ENCODE measurements around the gene STIM1. TPM values are rescaled to one million over a fixed set of nuclear protein-coding genes. Genes with fewer than 3 reads are reported as not detected.
"Not testable (repeated sequence)": the region's sequence is repeated elsewhere in the genome, so short reads cannot be mapped to it uniquely, and the experiment has no call there.

STIM1 gene
- total RNA-seq, 2 donors from 2014 or later, result 129 to 157 TPM

GRCh38 chr11:4102711-4103110 lies 247.2 kb downstream of the STIM1 start:
- no peak overlapping the region for H3K27ac Mint-ChIP-seq
- no peak for ATAC-seq (replicated peaks in 1 of 2)
- no peaks in the 10 kb centered on the region for H3K27me3 Mint-ChIP-seq (ENCODE audit: low read depth)
- H3K4me1 Mint-ChIP-seq (ENCODE audit: low read depth), result peaks cover 37% of the 10 kb centered on the region
- H3K4me3 Mint-ChIP-seq, result no peak overlapping the region
- H3K9me3 Mint-ChIP-seq, result no peaks in the 10 kb centered on the region
- peaks cover 7 to 37% of the 10 kb centered on the region in 2 donors for H3K36me3 Mint-ChIP-seq (ENCODE audit: insufficient read depth in 2 of 2)
- no peak for DNase-seq

GRCh38 chr11:4103269-4103668 lies 247.8 kb downstream of the STIM1 start:
- H3K27ac Mint-ChIP-seq, result no peak overlapping the region
- H3K4me1 Mint-ChIP-seq (ENCODE audit: low read depth), result peaks cover 34% of the 10 kb centered on the region
- H3K4me3 Mint-ChIP-seq, result no peak overlapping the region
- no peaks in the 10 kb centered on the region for H3K27me3 Mint-ChIP-seq (ENCODE audit: low read depth)
- H3K9me3 Mint-ChIP-seq, result no peaks in the 10 kb centered on the region
- DNase-seq (no peak), ATAC-seq (replicated peaks in 1 of 2) (no peak)
- H3K36me3 Mint-ChIP-seq (ENCODE audit: insufficient read depth in 2 of 2), result peaks cover 8 to 38% of the 10 kb centered on the region in 2 donors

DNA sequence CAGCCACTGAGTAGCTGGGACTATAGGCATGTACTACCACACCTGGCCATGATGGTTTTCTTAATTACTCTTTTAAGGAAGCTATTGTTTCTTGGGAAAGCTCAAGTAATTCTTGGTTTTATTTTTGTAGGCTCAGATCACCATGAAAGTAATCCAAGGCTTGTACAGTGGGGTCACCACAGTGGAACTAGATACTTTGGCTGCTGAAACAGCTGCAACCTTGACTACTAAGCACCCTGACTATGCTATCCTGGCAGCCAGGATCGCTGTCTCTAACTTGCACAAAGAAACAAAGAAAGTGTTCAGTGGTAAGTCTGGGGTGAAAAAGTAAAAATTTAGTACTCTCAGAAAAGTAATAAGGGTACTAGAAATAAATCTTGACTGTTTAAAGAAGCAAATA lies 250.5 kb downstream of the STIM1 start:
- no peak overlapping the region for H3K27ac Mint-ChIP-seq
- H3K36me3 Mint-ChIP-seq (ENCODE audit: insufficient read depth in 2 of 2), result peaks cover 6 to 29% of the 10 kb centered on the region in 2 donors
- no peak overlapping the region for H3K4me3 Mint-ChIP-seq
- no peaks in the 10 kb centered on the region for H3K27me3 Mint-ChIP-seq (ENCODE audit: low read depth)
- DNase-seq (no peak), ATAC-seq (replicated peaks in 1 of 2) (no peak)
- H3K4me1 Mint-ChIP-seq (ENCODE audit: low read depth), result peaks cover 10% of the 10 kb centered on the region
- H3K9me3 Mint-ChIP-seq, result no peaks in the 10 kb centered on the region

DNA sequence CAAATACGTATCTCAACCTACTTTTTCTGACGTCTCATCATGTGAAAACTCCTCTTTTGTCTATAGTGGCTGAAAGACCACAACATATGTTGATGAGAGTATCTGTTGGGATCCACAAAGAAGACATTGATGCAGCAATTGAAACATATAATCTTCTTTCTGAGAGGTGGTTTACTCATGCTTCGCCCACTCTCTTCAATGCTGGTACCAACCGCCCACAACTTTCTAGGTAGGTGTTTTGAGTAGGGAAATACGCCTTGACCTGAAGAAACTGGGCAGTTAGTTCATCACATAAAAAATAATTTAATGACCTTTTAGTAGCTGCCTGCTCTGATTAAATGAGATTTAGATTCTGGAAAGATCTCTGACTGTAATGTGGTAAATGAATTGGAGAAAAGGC lies 256.4 kb downstream of the STIM1 start:
- no peak for ATAC-seq (replicated peaks in 1 of 2)
- Mint-ChIP-seq H3K4me3 (no peak overlapping the region), H3K27ac (no peak overlapping the region), H3K36me3 (ENCODE audit: insufficient read depth in 2 of 2) (peaks cover 7 to 40% of the 10 kb centered on the region in 2 donors), H3K27me3 (ENCODE audit: low read depth) (no peaks in the 10 kb centered on the region), H3K4me1 (ENCODE audit: low read depth) (peaks cover 6% of the 10 kb centered on the region), H3K9me3 (no peaks in the 10 kb centered on the region)
- no peak for DNase-seq

DNA sequence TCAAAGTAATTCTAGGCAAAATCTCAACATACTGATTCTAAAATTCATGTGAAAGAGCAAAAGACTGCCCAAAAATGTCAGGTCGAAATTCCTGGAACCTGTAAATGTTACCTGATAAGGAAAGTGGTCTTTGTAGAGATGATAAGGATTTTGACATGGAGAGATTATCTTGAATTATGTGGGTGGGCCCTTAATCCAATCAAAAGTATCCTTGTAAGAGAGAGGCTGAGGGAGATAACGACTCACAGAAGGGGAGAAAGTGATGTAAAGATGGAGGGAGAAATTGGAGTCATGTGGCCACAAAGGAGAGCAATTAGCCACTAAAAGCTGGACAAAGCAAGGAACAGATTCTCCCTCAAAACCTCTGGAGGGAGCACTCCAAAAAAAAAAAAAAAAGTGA lies 259.7 kb downstream of the STIM1 start:
- no peaks in the 10 kb centered on the region for H3K27me3 Mint-ChIP-seq (ENCODE audit: low read depth)
- DNase-seq (no peak), ATAC-seq (replicated peaks in 1 of 2) (no peak)
- peaks cover 5 to 46% of the 10 kb centered on the region in 2 donors for H3K36me3 Mint-ChIP-seq (ENCODE audit: insufficient read depth in 2 of 2)
- H3K4me3 Mint-ChIP-seq, result no peak overlapping the region
- H3K27ac Mint-ChIP-seq, result no peak overlapping the region
- H3K9me3 Mint-ChIP-seq, result no peaks in the 10 kb centered on the region
- H3K4me1 Mint-ChIP-seq (ENCODE audit: low read depth), result peaks cover 11% of the 10 kb centered on the region

DNA sequence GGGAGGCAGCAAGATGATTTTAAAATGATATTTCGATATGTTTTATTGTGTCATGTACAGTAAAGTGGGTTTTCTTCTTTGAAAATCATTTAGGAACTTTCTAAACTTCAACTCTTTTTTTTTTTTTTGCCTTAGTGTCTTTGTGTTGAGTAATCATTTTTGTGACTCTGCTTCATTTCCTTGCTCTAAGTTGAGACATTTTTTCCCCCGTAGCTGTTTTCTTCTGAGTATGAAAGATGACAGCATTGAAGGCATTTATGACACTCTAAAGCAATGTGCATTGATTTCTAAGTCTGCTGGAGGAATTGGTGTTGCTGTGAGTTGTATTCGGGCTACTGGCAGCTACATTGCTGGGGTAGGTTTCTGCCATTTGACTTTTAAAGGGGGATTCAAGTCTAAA lies 262.6 kb downstream of the STIM1 start:
- Mint-ChIP-seq H3K4me3 (no peak overlapping the region), H3K36me3 (ENCODE audit: insufficient read depth in 2 of 2) (peaks cover 5 to 48% of the 10 kb centered on the region in 2 donors), H3K27ac (peak overlapping the region; percentile 95), H3K27me3 (ENCODE audit: low read depth) (no peaks in the 10 kb centered on the region), H3K9me3 (no peaks in the 10 kb centered on the region), H3K4me1 (ENCODE audit: low read depth) (peaks cover 11% of the 10 kb centered on the region)
- peak; percentile 20 to 83 for ATAC-seq (replicated peaks in 1 of 2)
- DNase-seq, result no peak

GRCh38 chr11:4123218-4123617 lies 267.8 kb downstream of the STIM1 start:
- DNase-seq (no peak), ATAC-seq (replicated peaks in 1 of 2) (no peak)
- peaks cover 17 to 59% of the 10 kb centered on the region in 2 donors for H3K36me3 Mint-ChIP-seq (ENCODE audit: insufficient read depth in 2 of 2)
- no peaks in the 10 kb centered on the region for H3K4me1 Mint-ChIP-seq (ENCODE audit: low read depth)
- no peak overlapping the region for H3K4me3 Mint-ChIP-seq
- H3K9me3 Mint-ChIP-seq, result no peaks in the 10 kb centered on the region
- H3K27me3 Mint-ChIP-seq (ENCODE audit: low read depth), result no peaks in the 10 kb centered on the region
- no peak overlapping the region for H3K27ac Mint-ChIP-seq

DNA sequence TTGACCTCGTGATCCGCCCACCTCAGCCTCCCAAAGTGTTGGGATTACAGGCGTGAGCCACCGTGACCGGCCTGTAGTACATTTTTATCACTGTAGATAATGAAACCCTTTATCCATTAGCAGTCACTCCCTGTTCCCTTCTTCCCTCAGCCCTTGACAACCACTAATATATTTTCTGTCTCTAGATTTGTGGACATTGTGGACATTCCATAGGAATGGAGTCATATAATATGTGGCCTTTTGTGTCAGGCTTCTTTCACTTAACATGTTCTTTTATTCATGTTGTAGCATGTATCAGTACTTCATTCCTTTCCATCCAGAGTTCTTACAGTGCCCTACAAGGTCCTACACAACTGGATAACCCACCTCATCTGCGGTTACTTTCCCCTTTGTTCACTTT lies 269.7 kb downstream of the STIM1 start:
- peaks cover 17 to 60% of the 10 kb centered on the region in 2 donors for H3K36me3 Mint-ChIP-seq (ENCODE audit: insufficient read depth in 2 of 2)
- H3K27ac Mint-ChIP-seq, result peak overlapping the region; percentile 34
- no peaks in the 10 kb centered on the region for H3K9me3 Mint-ChIP-seq
- H3K4me1 Mint-ChIP-seq (ENCODE audit: low read depth), result no peaks in the 10 kb centered on the region
- no peak overlapping the region for H3K4me3 Mint-ChIP-seq
- H3K27me3 Mint-ChIP-seq (ENCODE audit: low read depth), result no peaks in the 10 kb centered on the region
- no peak for DNase-seq
- ATAC-seq (replicated peaks in 1 of 2), result no peak

DNA sequence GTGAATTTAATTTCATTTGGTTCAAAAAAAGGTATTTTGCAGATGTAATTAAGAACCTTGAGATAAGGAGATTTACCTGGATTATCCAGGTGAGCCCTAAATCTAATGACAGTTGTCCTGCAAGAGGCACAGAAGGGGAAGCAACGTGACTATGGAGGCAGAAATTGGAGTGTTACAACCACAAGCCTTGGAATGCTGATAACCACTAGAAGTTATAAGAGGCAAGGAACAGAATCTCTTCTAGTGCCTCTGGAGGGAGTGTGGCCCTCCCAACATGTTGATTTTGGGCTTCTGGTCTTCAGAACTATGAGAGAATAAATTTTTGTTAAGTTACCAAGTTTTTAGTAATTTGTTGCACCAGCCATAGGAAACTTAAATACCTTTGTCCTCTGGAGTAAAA lies 271.9 kb downstream of the STIM1 start:
- peaks cover 18 to 55% of the 10 kb centered on the region in 2 donors for H3K36me3 Mint-ChIP-seq (ENCODE audit: insufficient read depth in 2 of 2)
- H3K4me1 Mint-ChIP-seq (ENCODE audit: low read depth), result no peaks in the 10 kb centered on the region
- H3K4me3 Mint-ChIP-seq, result no peak overlapping the region
- no peak overlapping the region for H3K27ac Mint-ChIP-seq
- DNase-seq, result no peak
- H3K9me3 Mint-ChIP-seq, result no peaks in the 10 kb centered on the region
- no peak for ATAC-seq (replicated peaks in 1 of 2)
- no peaks in the 10 kb centered on the region for H3K27me3 Mint-ChIP-seq (ENCODE audit: low read depth)

DNA sequence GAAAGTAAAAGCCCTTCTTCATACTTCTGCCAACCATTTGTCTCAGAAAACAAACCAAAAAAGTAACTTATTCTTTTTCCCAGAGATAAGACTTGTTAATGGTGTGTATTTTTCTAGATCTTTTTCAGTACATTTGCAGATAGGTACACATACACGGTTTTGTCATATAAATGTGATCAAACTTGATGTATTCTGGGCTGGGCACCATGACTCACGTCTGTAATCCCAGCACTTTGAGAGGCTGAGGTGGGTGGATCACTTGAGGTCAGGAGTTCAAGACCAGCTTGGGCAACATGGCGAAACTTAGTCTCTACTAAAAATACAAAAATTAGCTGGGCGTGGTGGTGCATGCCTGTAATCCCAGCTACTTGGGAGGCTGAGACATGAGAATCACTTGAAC lies 274.8 kb downstream of the STIM1 start:
- H3K4me3 Mint-ChIP-seq; H3K9me3 Mint-ChIP-seq; H3K27me3 Mint-ChIP-seq (ENCODE audit: low read depth); DNase-seq; H3K4me1 Mint-ChIP-seq (ENCODE audit: low read depth); ATAC-seq (replicated peaks in 1 of 2): not testable (repeated sequence)
- peak overlapping the region; percentile 50 for H3K27ac Mint-ChIP-seq
- peaks cover 8 to 48% of the 10 kb centered on the region in 2 donors for H3K36me3 Mint-ChIP-seq (ENCODE audit: insufficient read depth in 2 of 2)

DNA sequence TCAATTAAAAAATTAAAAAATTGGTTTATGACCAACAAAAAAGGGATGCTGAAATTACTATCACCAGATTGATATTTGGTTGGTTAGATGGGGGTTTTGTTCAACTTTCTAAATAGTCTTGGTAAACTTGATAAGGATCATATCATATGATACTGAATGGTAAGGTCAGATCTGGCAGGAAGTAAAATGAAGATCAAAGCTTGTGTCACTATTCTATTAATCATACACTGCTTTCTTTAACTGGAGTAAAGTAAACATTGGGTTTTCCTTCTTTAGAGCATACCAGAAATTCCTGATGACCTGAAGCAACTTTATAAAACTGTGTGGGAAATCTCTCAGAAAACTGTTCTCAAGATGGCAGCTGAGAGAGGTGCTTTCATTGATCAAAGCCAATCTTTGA lies 279.3 kb downstream of the STIM1 start:
- DNase-seq (no peak), ATAC-seq (replicated peaks in 1 of 2) (no peak)
- H3K36me3 Mint-ChIP-seq (ENCODE audit: insufficient read depth in 2 of 2), result peaks cover 25 to 49% of the 10 kb centered on the region in 2 donors
- no peak overlapping the region for H3K27ac Mint-ChIP-seq
- no peak overlapping the region for H3K4me3 Mint-ChIP-seq
- no peaks in the 10 kb centered on the region for H3K4me1 Mint-ChIP-seq (ENCODE audit: low read depth)
- H3K27me3 Mint-ChIP-seq (ENCODE audit: low read depth), result no peaks in the 10 kb centered on the region
- peaks cover 3 to 4% of the 10 kb centered on the region in 2 donors for H3K9me3 Mint-ChIP-seq

DNA sequence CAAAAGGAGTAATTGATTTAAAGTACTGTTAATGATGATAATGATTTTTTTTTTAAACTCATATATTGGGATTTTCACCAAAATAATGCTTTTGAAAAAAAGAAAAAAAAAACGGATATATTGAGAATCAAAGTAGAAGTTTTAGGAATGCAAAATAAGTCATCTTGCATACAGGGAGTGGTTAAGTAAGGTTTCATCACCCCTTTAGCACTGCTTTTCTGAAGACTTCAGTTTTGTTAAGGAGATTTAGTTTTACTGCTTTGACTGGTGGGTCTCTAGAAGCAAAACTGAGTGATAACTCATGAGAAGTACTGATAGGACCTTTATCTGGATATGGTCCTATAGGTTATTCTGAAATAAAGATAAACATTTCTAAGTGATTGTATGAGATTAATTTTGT lies 283.0 kb downstream of the STIM1 start:
- no peak overlapping the region for H3K4me3 Mint-ChIP-seq
- no peaks in the 10 kb centered on the region for H3K27me3 Mint-ChIP-seq (ENCODE audit: low read depth)
- H3K9me3 Mint-ChIP-seq, result peaks cover 9 to 10% of the 10 kb centered on the region in 2 donors
- DNase-seq (no peak), ATAC-seq (replicated peaks in 1 of 2) (no peak)
- no peaks in the 10 kb centered on the region for H3K4me1 Mint-ChIP-seq (ENCODE audit: low read depth)
- no peak overlapping the region for H3K27ac Mint-ChIP-seq
- H3K36me3 Mint-ChIP-seq (ENCODE audit: insufficient read depth in 2 of 2), result peaks cover 35 to 55% of the 10 kb centered on the region in 2 donors

GRCh38 chr11:4140067-4140636 lies 284.7 kb downstream of the STIM1 start:
- no peaks in the 10 kb centered on the region for H3K4me1 Mint-ChIP-seq (ENCODE audit: low read depth)
- no peak for DNase-seq
- peaks cover 34 to 46% of the 10 kb centered on the region in 2 donors for H3K36me3 Mint-ChIP-seq (ENCODE audit: insufficient read depth in 2 of 2)
- H3K4me3 Mint-ChIP-seq, result no peak overlapping the region
- ATAC-seq (replicated peaks in 1 of 2), result no peak
- peaks cover 9 to 10% of the 10 kb centered on the region in 2 donors for H3K9me3 Mint-ChIP-seq
- no peak overlapping the region for H3K27ac Mint-ChIP-seq
- H3K27me3 Mint-ChIP-seq (ENCODE audit: low read depth), result no peaks in the 10 kb centered on the region
